PFSK-1 (cell line): Measurements from ENCODE around the gene TMC3.

Experiments used
- POLR2AphosphoS5 ChIP-seq: IDR thresholded peaks from 2 replicates; pipeline ENCODE4 v1.6.1; 2012; ENCODE audit warnings: low read depth, mild to moderate bottlenecking, control low read depth, low read length, moderate library complexity
- TAF1 ChIP-seq: IDR thresholded peaks from 2 replicates; pipeline ENCODE4 v1.6.1; 2012; ENCODE audit warnings: low read length, control low read depth, borderline replicate concordance; ENCODE audit not compliant: insufficient read depth

- TF ChIP-seq TAF1 (no peak), POLR2AphosphoS5 (no peak)
Observed at GRCh38 chr15:81419332-81419943, 45.4 kb upstream of the TMC3 start.
